SK-N-SH treated with all-trans-retinoic acid at 6 μM for 48 hours (cell line): ENCODE measurements around the gene METTL3.

Experiments
- ATAC-seq: fragments of 200-7000 bp; cut with Tn5 transposase; 3 replicates; pipeline ENCODE4 v1.9.1; 2020; ENCODE audit warnings: mild to moderate bottlenecking, moderate library complexity
- ARNTL ChIP-seq: fragments of 450-650 bp; formaldehyde crosslinking; IDR thresholded peaks from 2 replicates; pipeline ENCODE4 v1.5.0; 2020; ENCODE audit warnings: low read depth, mild to moderate bottlenecking, moderate library complexity, borderline replicate concordance
- BACH2 ChIP-seq: fragments of 250-450 bp; sonication (Bioruptor Pico); IDR thresholded peaks from 2 replicates; pipeline ENCODE4 v1.9.0; 2021; ENCODE audit warnings: mild to moderate bottlenecking, borderline replicate concordance
- CSDC2 ChIP-seq: fragments of 250-450 bp; sonication (Bioruptor Pico); IDR thresholded peaks from 2 replicates; pipeline ENCODE4 v1.5.0; 2020; ENCODE audit warnings: mild to moderate bottlenecking, moderate library complexity
- CSRNP3 ChIP-seq: fragments of 250-450 bp; sonication (Bioruptor Pico); IDR thresholded peaks from 2 replicates; pipeline ENCODE4 v1.5.1; 2021; ENCODE audit warnings: mild to moderate bottlenecking, moderate library complexity
- GLIS3 ChIP-seq: fragments of 250-450 bp; sonication (Bioruptor Pico); IDR thresholded peaks from 2 replicates; pipeline ENCODE4 v1.5.0; 2020; ENCODE audit warnings: mild to moderate bottlenecking, moderate library complexity
- OSR1 ChIP-seq: fragments of 250-450 bp; sonication (Bioruptor Pico); IDR thresholded peaks from 2 replicates; pipeline ENCODE4 v1.8.0; 2022; ENCODE audit warnings: moderate library complexity, mild to moderate bottlenecking, inconsistent platforms
- PATZ1 ChIP-seq: fragments of 250-450 bp; sonication (Bioruptor Pico); IDR thresholded peaks from 2 replicates; pipeline ENCODE4 v1.8.0; 2020; ENCODE audit warnings: mild to moderate bottlenecking, moderate library complexity, borderline replicate concordance
- PPARA ChIP-seq: fragments of 250-450 bp; sonication (Bioruptor Pico); IDR thresholded peaks from 2 replicates; pipeline ENCODE4 v1.5.0; 2020; ENCODE audit warnings: mild to moderate bottlenecking, borderline replicate concordance
- SNAI2 ChIP-seq: fragments of 250-450 bp; sonication (Bioruptor Pico); IDR thresholded peaks from 2 replicates; pipeline ENCODE4 v1.5.0; 2020; ENCODE audit warnings: mild to moderate bottlenecking, moderate library complexity
- TCF4 ChIP-seq: fragments of 250-450 bp; sonication (Bioruptor Pico); IDR thresholded peaks from 2 replicates; pipeline ENCODE4 v1.8.0; 2021; ENCODE audit warnings: mild to moderate bottlenecking, moderate library complexity, borderline replicate concordance
- TOX ChIP-seq: fragments of 250-450 bp; sonication (Bioruptor Pico); IDR thresholded peaks from 2 replicates; pipeline ENCODE4 v1.8.0; 2021; ENCODE audit warnings: mild to moderate bottlenecking, moderate library complexity, borderline replicate concordance
- TSHZ2 ChIP-seq: fragments of 250-450 bp; sonication (Bioruptor Pico); IDR thresholded peaks from 2 replicates; pipeline ENCODE4 v1.5.0; 2020; ENCODE audit warnings: mild to moderate bottlenecking, moderate library complexity
- ZC3H10 ChIP-seq: fragments of 250-450 bp; sonication (Bioruptor Pico); IDR thresholded peaks from 2 replicates; pipeline ENCODE4 v1.5.1; 2021; ENCODE audit warnings: mild to moderate bottlenecking, moderate library complexity
- ZFP3 ChIP-seq: fragments of 250-450 bp; sonication (Bioruptor Pico); IDR thresholded peaks from 2 replicates; pipeline ENCODE4 v1.5.0; 2020; ENCODE audit warnings: mild to moderate bottlenecking, moderate library complexity
- ZFP30 ChIP-seq: fragments of 450-650 bp; formaldehyde crosslinking; IDR thresholded peaks from 2 replicates; pipeline ENCODE4 v1.5.0; 2022; ENCODE audit warnings: mild to moderate bottlenecking, moderate library complexity
- ZNF565 ChIP-seq: fragments of 450-650 bp; formaldehyde crosslinking; conservative IDR thresholded peaks from 2 replicates; pipeline ENCODE4 v1.5.0; 2020; ENCODE audit warnings: low read depth, mild to moderate bottlenecking, moderate library complexity
- ZNF70 ChIP-seq: fragments of 450-650 bp; formaldehyde crosslinking; IDR thresholded peaks from 2 replicates; pipeline ENCODE4 v1.5.0; 2020; ENCODE audit warnings: mild to moderate bottlenecking, moderate library complexity
- ZNF8 ChIP-seq: fragments of 450-650 bp; formaldehyde crosslinking; IDR thresholded peaks from 2 replicates; pipeline ENCODE4 v1.5.0; 2020; ENCODE audit warnings: mild to moderate bottlenecking, moderate library complexity

The METTL3 gene

GRCh38 chr14:21486640-21487087, 24.5 kb downstream of the METTL3 start:
- no peak for TF ChIP-seq ARNTL
- TF ChIP-seq ZC3H10 (CRISPR knock-in tag): no peak
- no peak for TF ChIP-seq CSDC2 (CRISPR knock-in tag)
- TF ChIP-seq PATZ1 (CRISPR knock-in tag): no peak
- TF ChIP-seq ZFP30 (CRISPR knock-in tag): no peak
- no peak for TF ChIP-seq ZNF70 (CRISPR knock-in tag)

DNA sequence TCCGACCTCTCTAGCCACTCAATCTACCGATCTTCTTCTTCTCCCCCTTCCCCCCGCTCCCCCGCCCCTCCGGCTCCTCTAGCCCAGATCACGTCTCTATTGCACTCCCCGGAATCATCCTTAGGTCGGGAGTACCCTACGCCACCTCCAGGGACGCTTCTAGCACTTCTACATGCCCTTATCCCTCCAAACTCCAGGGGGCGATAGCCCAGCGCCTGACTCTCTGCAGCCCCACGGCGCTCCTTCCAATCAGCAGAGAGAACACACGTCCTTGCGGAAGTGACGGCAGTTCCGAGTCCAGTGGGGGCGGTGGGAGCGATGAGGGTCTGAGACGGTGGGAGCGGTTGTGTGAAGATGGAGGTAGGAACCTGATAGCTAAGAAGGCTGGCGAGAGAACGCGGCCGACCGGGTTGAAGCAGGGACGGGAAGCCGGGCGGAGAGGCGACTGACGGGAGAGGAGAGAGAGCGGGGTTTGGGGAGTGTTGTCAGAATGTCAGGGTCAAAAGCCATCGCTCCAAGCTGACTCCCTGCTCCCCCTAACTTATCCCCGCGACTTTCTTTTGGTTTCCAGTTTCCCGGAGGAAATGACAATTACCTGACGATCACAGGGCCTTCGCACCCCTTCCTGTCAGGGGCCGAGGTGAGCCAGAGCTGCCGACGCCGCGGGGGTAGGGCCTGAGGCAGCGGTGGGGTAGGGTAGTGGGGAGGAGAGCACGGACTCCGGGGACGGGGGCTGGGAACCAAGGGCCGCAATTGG, 34.0 kb downstream of the METTL3 start, which contains the start of the genes RAB2B and TOX4:
TSS of gene RAB2B (minus strand) at position 35 of the 757 bp plus-strand sequence. CDS start 87 bp downstream, outside the sequence.
TSS of gene TOX4 (plus strand) at position 271 of the 757 bp plus-strand sequence. CDS start at position 355, 84 bp downstream.
- TF ChIP-seq CSDC2 (CRISPR knock-in tag): no peak
- 0 out of 2 replicates have a peak, but pooled peaks have one; percentile 33 for TF ChIP-seq GLIS3 (CRISPR knock-in tag)

More at GRCh38 chr14:21486640-21487087, 24.5 kb downstream of the METTL3 start:
- peak; percentile 46 for ATAC-seq

GRCh38 chr14:21476523-21476924, 34.6 kb downstream of the METTL3 start:
- TF ChIP-seq ZFP3 (CRISPR knock-in tag) (no peak), ZFP30 (CRISPR knock-in tag) (no peak), SNAI2 (CRISPR knock-in tag) (no peak), ZNF8 (CRISPR knock-in tag) (no peak), CSRNP3 (no peak), TOX (CRISPR knock-in tag) (no peak), TCF4 (CRISPR knock-in tag) (no peak), OSR1 (CRISPR knock-in tag) (no peak), ZNF565 (CRISPR knock-in tag) (no peak), TSHZ2 (CRISPR knock-in tag) (no peak), ZNF70 (CRISPR knock-in tag) (no peak), PATZ1 (CRISPR knock-in tag) (no peak), BACH2 (no peak), CSDC2 (CRISPR knock-in tag) (no peak)
- TF ChIP-seq, all 23 proteins: peak for 0
- ATAC-seq: peak; percentile 80

More for the DNA sequence above, 34.0 kb downstream of the METTL3 start, which contains the start of the genes RAB2B and TOX4:
- ATAC-seq: peak; percentile 99

DNA sequence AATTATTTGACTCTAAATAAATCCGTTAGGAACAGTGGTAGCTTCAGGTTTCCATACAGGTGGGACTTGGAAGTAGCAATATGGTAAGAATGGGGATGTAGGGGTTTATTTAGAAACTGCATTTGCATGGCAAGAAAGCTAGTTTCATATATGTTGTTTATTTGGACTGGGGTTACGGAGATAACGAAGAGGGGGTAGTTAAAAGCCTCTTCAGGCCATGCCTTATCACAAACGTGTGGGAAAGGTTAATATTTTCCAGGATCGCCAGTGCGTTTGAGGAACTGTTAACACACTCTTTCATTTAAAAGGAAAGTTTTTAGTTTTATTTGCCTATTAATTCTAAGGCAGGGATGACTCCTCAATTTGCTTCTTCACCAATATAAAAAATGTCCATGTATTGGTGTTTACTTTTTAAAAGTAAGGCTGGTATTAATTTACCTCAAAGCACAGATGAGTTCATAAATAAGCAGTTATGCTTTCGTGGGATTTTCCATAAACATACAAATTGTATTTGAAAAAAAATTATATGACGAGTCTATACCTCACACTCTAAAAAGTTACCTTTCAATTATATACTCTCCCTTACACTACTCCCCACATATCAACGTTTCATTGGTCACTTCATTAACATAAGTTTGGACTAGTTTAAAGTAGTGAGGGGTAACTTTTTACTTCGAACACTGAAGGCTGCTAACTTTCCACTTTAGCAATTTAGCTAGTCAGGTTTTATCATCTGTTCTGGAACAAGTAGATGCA, 35.2 kb downstream of the METTL3 start:
- peak; percentile 7 for ATAC-seq
- TF ChIP-seq ZFP30 (CRISPR knock-in tag): no peak
- TF ChIP-seq PPARA (CRISPR knock-in tag): no peak
- TF ChIP-seq OSR1 (CRISPR knock-in tag): no peak
- no peak for TF ChIP-seq CSRNP3
